Prostate gland (tissue), 2 donors: ENCODE data around the gene LRRTM4. TPM values are rescaled to one million over a fixed set of nuclear protein-coding genes. Genes with fewer than 3 reads are reported as not detected.

Experiments used
- DNase-seq: peaks from one replicate; pipeline ENCODE4 v3.0.0-alpha.2; 2019; ENCODE audit warnings: low spot score
- H3K27ac ChIP-seq, 2 donors: fragments of 200-600 bp; sonication (generic); 2 replicates each; pipeline ENCODE4 v1.5.1; 2017 to 2019
- H3K27me3 ChIP-seq: fragments of 200-600 bp; sonication (generic); replicated peaks from 2 replicates; pipeline ENCODE4 v1.5.1; 2019; ENCODE audit not compliant: insufficient read depth
- H3K36me3 ChIP-seq, 2 donors: fragments of 200-600 bp; sonication (generic); 1 replicate in 1 of 2; 2 replicates in 1 of 2; pipeline versions ENCODE4 v1.5.1 to v1.8.1; 2017 to 2019
- H3K4me1 ChIP-seq: fragments of 200-600 bp; sonication (generic); replicated peaks from 2 replicates; pipeline ENCODE4 v1.5.1; 2019
- H3K4me3 ChIP-seq, 2 donors: fragments of 200-600 bp; sonication (generic); 2 replicates each; pipeline ENCODE4 v1.5.1; 2017 to 2019
- H3K9me3 ChIP-seq: fragments of 200-600 bp; sonication (generic); 2 replicates; pipeline ENCODE4 v1.5.1; 2017
- CTCF ChIP-seq, 4 experiments: fragments of 200-600 bp in 2 of 4; fragments of 450-650 bp in 2 of 4; sonication (generic) in 2 of 4; IDR thresholded peaks; 1 replicate in 3 of 4; 2 replicates in 1 of 4; pipeline ENCODE4 v1.5.1; 2016 to 2019; ENCODE audit warnings: antibody characterized with exemption in 4 of 4, mild to moderate bottlenecking in 2 of 4, moderate library complexity in 2 of 4
- POLR2A ChIP-seq: fragments of 450-650 bp; IDR thresholded peaks from one replicate; pipeline ENCODE4 v1.6.1; 2016; ENCODE audit warnings: antibody characterized with exemption, mild to moderate bottlenecking
- POLR2AphosphoS5 ChIP-seq: sonication (generic); formaldehyde crosslinking; IDR thresholded peaks from one replicate; pipeline ENCODE4 v1.6.1; 2017; ENCODE audit warnings: antibody characterized with exemption
- WGBS: methylation state at CpG from one replicate; pipeline ENCODE4 v1.1.5; 2018; 5-methylcytosine and 5-hydroxymethylcytosine counted together
- intact Hi-C: fragments of 100-400 bp; cut with DNase I; formaldehyde crosslinking; loops from one replicate; pipeline ENCODE4 v1.14.2; 2022
- total RNA-seq, 2 donors: library from RNA; depleted of rRNA; stranded (reverse); fragments of >200 nt; gene quantifications; one replicate each; pipeline ENCODE4 v1.1.0, GENCODE V29; 2016

LRRTM4 gene
- total RNA-seq, 2 donors from 2014 or later: 0.09 to 6.2 TPM

GRCh38 chr2:76975752-76976151 lies 546.4 kb downstream of the LRRTM4 start:
- no peak overlapping the region for H3K4me3 ChIP-seq
- intact Hi-C loops: no loop called here
- TF ChIP-seq POLR2A: no peak
- no peak for TF ChIP-seq CTCF (IDR thresholded peaks at IDR 0.05)
- no peak for TF ChIP-seq POLR2AphosphoS5
- no peaks in the 10 kb centered on the region for H3K27me3 ChIP-seq
- H3K36me3 ChIP-seq: no peaks in the 10 kb centered on the region
- DNase-seq: no peak
- H3K27ac ChIP-seq: no peak overlapping the region
- no peaks in the 10 kb centered on the region for H3K4me1 ChIP-seq
- no peaks in the 10 kb centered on the region for H3K9me3 ChIP-seq

GRCh38 chr2:76973610-76974009 lies 548.6 kb downstream of the LRRTM4 start:
- DNase-seq: no peak
- Histone ChIP-seq H3K4me3 (no peak overlapping the region), H3K9me3 (no peaks in the 10 kb centered on the region), H3K27ac (no peak overlapping the region), H3K27me3 (no peaks in the 10 kb centered on the region), H3K36me3 (no peaks in the 10 kb centered on the region), H3K4me1 (no peaks in the 10 kb centered on the region)
- 85% methylated on average over 4 of the region's 4 CpGs for WGBS
- TF ChIP-seq POLR2A: no peak
- no peak for TF ChIP-seq POLR2AphosphoS5
- no peak for TF ChIP-seq CTCF (IDR thresholded peaks at IDR 0.05)
- intact Hi-C loops: no loop called here

- WGBS: 71% methylated on average over 2 of the region's 2 CpGs
- Histone ChIP-seq H3K9me3 (no peaks in the 10 kb centered on the region), H3K27ac (no peak overlapping the region), H3K27me3 (no peaks in the 10 kb centered on the region), H3K36me3 (no peaks in the 10 kb centered on the region), H3K4me3 (no peak overlapping the region), H3K4me1 (no peaks in the 10 kb centered on the region)
- TF ChIP-seq CTCF (IDR thresholded peaks at IDR 0.05) (no peak), POLR2AphosphoS5 (no peak), POLR2A (no peak)
- DNase-seq: no peak
- intact Hi-C loops: no loop called here
These were observed 556.4 kb downstream of the LRRTM4 start for GRCh38 chr2:76965772-76966171.

- H3K27ac ChIP-seq: no peak overlapping the region
- no peaks in the 10 kb centered on the region for H3K9me3 ChIP-seq
- no peak overlapping the region for H3K4me3 ChIP-seq
- TF ChIP-seq POLR2AphosphoS5 (no peak), POLR2A (no peak), CTCF (IDR thresholded peaks at IDR 0.05) (no peak)
- DNase-seq: no peak
- intact Hi-C loops: no loop called here
- no peaks in the 10 kb centered on the region for H3K4me1 ChIP-seq
- H3K36me3 ChIP-seq: no peaks in the 10 kb centered on the region
- H3K27me3 ChIP-seq: no peaks in the 10 kb centered on the region
- 9% methylated on average over 3 of the region's 3 CpGs for WGBS
These were observed 563.4 kb downstream of the LRRTM4 start for GRCh38 chr2:76958749-76959148.

GRCh38 chr2:76953733-76954347 lies 568.3 kb downstream of the LRRTM4 start:
- H3K4me3 ChIP-seq: no peak overlapping the region
- H3K9me3 ChIP-seq: no peaks in the 10 kb centered on the region
- no peak overlapping the region for H3K27ac ChIP-seq
- H3K27me3 ChIP-seq: no peaks in the 10 kb centered on the region
- H3K4me1 ChIP-seq: no peaks in the 10 kb centered on the region
- TF ChIP-seq POLR2A: no peak
- TF ChIP-seq CTCF (IDR thresholded peaks at IDR 0.05): peak; percentile 37 to 71 (median 66)
- intact Hi-C loops: no loop called here
- no peaks in the 10 kb centered on the region for H3K36me3 ChIP-seq
- 63% methylated on average over 3 of the region's 3 CpGs for WGBS
- peak; percentile 35 for DNase-seq
